Measurements from ENCODE around the gene SEC11A. TPM values are rescaled to one million over a fixed set of nuclear protein-coding genes. Genes with fewer than 3 reads are reported as not detected.

Gene SEC11A
- total RNA-seq, 1 experiment from 2014 or later, result 140 TPM

GRCh38 chr15:84749111-84749991 is 33.4 kb upstream of the SEC11A start:
- intact Hi-C loops (cut with micrococcal nuclease), result loop anchor here (2.0 kb wide), 2 partner anchors 33 to 179 kb away; partner anchors contain the start of gene SEC11A
- Histone ChIP-seq H3F3A (ENCODE audit: low read length, unreplicated experiment) (peaks cover 5% of the 10 kb centered on the region), H3K36me3 (ENCODE audit: low read depth, low read length) (peaks cover 6% of the 10 kb centered on the region; the same call in 1 of the 2 replicates), H3K27me3 (ENCODE audit: low read length) (no peaks in the 10 kb centered on the region), H3K4me3 (ENCODE audit: low read length) (peak overlapping the region; percentile 96), H3K9me2 (replicated peaks; ENCODE audit: low read length) (no peaks in the 10 kb centered on the region), H3K4me2 (ENCODE audit: low read length) (peak overlapping the region; percentile 93), H2AFZ (ENCODE audit: low read length) (0 out of 2 replicates have a peak overlapping the region, but pooled peaks have one; percentile 41), H3K4me1 (ENCODE audit: insufficient read depth, low read length) (peaks cover 37% of the 10 kb centered on the region), H3K79me2 (ENCODE audit: low read length) (peaks cover 71% of the 10 kb centered on the region), H3K27ac (ENCODE audit: low read length) (peak overlapping the region; percentile 5; the same call in 1 of the 2 replicates), H4K20me1 (ENCODE audit: low read length) (peaks cover 37% of the 10 kb centered on the region), H3K9me3 (ENCODE audit: low read length) (no peaks in the 10 kb centered on the region), H3K9ac (ENCODE audit: low read length) (peak overlapping the region; percentile 87)
- POLR2A ChIA-PET (ENCODE audit: unreplicated experiment), result no interaction called here
- no peak for TF ChIP-seq EZH2phosphoT487 (IDR thresholded peaks at IDR 0.05; ENCODE audit: borderline replicate concordance, low read length)
- no peak for TF ChIP-seq EZH2 (IDR thresholded peaks at IDR 0.05; ENCODE audit: low read length, unreplicated experiment)
- TF ChIP-seq, protein P1, sequence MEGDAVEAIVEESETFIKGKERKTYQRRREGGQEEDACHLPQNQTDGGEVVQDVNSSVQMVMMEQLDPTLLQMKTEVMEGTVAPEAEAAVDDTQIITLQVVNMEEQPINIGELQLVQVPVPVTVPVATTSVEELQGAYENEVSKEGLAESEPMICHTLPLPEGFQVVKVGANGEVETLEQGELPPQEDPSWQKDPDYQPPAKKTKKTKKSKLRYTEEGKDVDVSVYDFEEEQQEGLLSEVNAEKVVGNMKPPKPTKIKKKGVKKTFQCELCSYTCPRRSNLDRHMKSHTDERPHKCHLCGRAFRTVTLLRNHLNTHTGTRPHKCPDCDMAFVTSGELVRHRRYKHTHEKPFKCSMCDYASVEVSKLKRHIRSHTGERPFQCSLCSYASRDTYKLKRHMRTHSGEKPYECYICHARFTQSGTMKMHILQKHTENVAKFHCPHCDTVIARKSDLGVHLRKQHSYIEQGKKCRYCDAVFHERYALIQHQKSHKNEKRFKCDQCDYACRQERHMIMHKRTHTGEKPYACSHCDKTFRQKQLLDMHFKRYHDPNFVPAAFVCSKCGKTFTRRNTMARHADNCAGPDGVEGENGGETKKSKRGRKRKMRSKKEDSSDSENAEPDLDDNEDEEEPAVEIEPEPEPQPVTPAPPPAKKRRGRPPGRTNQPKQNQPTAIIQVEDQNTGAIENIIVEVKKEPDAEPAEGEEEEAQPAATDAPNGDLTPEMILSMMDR (conservative IDR thresholded peaks at IDR 0.05; ENCODE audit: low read depth, low read length), result no peak
- BruUV-seq (replicated peaks), result TSS peak; percentile 59
- DNase-seq (peak; percentile 28), ATAC-seq (peak; percentile 20)
- CTCF ChIA-PET, result no interaction called here

GRCh38 chr15:84748274-84749110 is 32.6 kb upstream of the SEC11A start, which contains the start of gene ZNF592:
Gene ZNF592, plus strand, starts transcription at chr15:84748592. Its CDS starts 34,084 bp downstream, at chr15:84782676.
- no TSS peak for BruUV-seq (replicated peaks)
- Histone ChIP-seq H3K36me3 (ENCODE audit: low read depth, low read length) (peaks cover 3% of the 10 kb centered on the region; the same call in 1 of the 2 replicates), H3K9me3 (ENCODE audit: low read length) (no peaks in the 10 kb centered on the region), H3K27me3 (ENCODE audit: low read length) (no peaks in the 10 kb centered on the region), H3F3A (ENCODE audit: low read length, unreplicated experiment) (peaks cover 5% of the 10 kb centered on the region), H4K20me1 (ENCODE audit: low read length) (peaks cover 36% of the 10 kb centered on the region), H2AFZ (ENCODE audit: low read length) (peak within 1 kb of the TSS; percentile 96), H3K9ac (ENCODE audit: low read length) (peak within 1 kb of the TSS; percentile 87), H3K4me3 (ENCODE audit: low read length) (peak within 1 kb of the TSS; percentile 96), H3K27ac (ENCODE audit: low read length) (peak within 1 kb of the TSS; percentile 88), H3K4me2 (ENCODE audit: low read length) (peak within 1 kb of the TSS; percentile 100), H3K9me2 (replicated peaks; ENCODE audit: low read length) (no peaks in the 10 kb centered on the region), H3K4me1 (ENCODE audit: insufficient read depth, low read length) (peaks cover 37% of the 10 kb centered on the region), H3K79me2 (ENCODE audit: low read length) (peaks cover 62% of the 10 kb centered on the region)
- intact Hi-C loops (cut with micrococcal nuclease), result loop anchor here (1.0 to 2.0 kb wide), 3 partner anchors 32 to 180 kb away; partner anchors contain the start of genes SEC11A and WDR73
- CTCF ChIA-PET, result no interaction called here
- TF ChIP-seq EZH2phosphoT487 (IDR thresholded peaks at IDR 0.05; ENCODE audit: borderline replicate concordance, low read length) (no peak), EZH2 (IDR thresholded peaks at IDR 0.05; ENCODE audit: low read length, unreplicated experiment) (no peak)
- TF ChIP-seq, protein P1 (conservative IDR thresholded peaks at IDR 0.05; ENCODE audit: low read depth, low read length), result no peak
- DNase-seq (peak; percentile 79), ATAC-seq (peak; percentile 66)
- POLR2A ChIA-PET (ENCODE audit: unreplicated experiment), result no interaction called here

Data from PC-3 (cell line).